ENCODE measurements around the gene CD80. TPM values are rescaled to one million over a fixed set of nuclear protein-coding genes. Genes with fewer than 3 reads are reported as not detected.

Gene CD80
- total and polyA plus RNA-seq, 10 of the 15 experiments (the other 5 are each of a cell fraction or from before 2014, with no cell fraction given): 41.4 to 137 (median 58.1) TPM

DNA sequence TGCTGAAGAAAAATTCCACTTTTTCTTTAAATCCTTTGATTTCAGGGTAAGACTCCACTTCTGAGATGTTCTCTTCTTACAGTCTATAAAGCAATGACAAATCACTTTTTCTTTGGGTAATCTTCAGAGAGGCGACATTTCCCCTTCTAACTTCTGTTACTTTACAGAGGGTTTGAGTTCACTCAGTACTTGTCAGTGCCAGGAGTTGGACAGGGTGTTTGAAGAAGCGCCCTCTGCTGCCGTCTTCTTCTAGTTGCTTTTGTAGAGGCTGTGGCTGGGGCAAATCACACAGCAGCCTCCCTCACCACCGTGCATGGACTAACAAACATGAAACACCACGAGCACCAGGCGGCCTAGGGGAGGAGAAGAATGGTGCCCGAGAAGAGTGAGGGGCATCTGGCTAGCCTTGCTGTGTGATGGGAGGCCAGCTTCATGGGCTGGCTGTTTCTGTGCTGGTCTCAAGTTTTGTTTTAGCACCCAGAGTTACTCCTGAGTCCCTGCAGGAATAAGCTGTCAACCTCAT lies at the start of gene CD80 (continued):
- TF ChIP-seq, protein P1, sequence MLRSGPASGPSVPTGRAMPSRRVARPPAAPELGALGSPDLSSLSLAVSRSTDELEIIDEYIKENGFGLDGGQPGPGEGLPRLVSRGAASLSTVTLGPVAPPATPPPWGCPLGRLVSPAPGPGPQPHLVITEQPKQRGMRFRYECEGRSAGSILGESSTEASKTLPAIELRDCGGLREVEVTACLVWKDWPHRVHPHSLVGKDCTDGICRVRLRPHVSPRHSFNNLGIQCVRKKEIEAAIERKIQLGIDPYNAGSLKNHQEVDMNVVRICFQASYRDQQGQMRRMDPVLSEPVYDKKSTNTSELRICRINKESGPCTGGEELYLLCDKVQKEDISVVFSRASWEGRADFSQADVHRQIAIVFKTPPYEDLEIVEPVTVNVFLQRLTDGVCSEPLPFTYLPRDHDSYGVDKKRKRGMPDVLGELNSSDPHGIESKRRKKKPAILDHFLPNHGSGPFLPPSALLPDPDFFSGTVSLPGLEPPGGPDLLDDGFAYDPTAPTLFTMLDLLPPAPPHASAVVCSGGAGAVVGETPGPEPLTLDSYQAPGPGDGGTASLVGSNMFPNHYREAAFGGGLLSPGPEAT (IDR thresholded peaks at IDR 0.05; ENCODE audit: low read depth): no peak; the same call in 1 of the 2 replicates
- peak; percentile 98 for TF ChIP-seq SMARCA5 (IDR thresholded peaks at IDR 0.05)
- TF ChIP-seq JUND (IDR thresholded peaks at IDR 0.05; ENCODE audit: low read depth, low read length): no peak
- TF ChIP-seq SP1 (IDR thresholded peaks at IDR 0.05; ENCODE audit: low read depth, low read length): no peak
- no peak for TF ChIP-seq KAT2A (conservative IDR thresholded peaks at IDR 0.05; ENCODE audit: control insufficient read depth, low read depth, low read length)
- TF ChIP-seq CREM (IDR thresholded peaks at IDR 0.05; ENCODE audit: low read depth): no peak
- peak; percentile 45; the same call in 2 of the 3 replicates for TF ChIP-seq POU2F2 (IDR thresholded peaks at IDR 0.05; ENCODE audit: borderline replicate concordance, low read depth, low read length)
- peak in 1 of 2 experiments; percentile 44; a peak in 2 of 4 replicates for TF ChIP-seq BHLHE40 (IDR thresholded peaks at IDR 0.05; ENCODE audit: borderline replicate concordance in 1 of 2, low read depth in 2 of 2, low read length in 1 of 2)
- TF ChIP-seq NFIC (IDR thresholded peaks at IDR 0.05; ENCODE audit: low read depth, low read length): peak; percentile 38; the same call in 1 of the 2 replicates
- TF ChIP-seq, protein P2, sequence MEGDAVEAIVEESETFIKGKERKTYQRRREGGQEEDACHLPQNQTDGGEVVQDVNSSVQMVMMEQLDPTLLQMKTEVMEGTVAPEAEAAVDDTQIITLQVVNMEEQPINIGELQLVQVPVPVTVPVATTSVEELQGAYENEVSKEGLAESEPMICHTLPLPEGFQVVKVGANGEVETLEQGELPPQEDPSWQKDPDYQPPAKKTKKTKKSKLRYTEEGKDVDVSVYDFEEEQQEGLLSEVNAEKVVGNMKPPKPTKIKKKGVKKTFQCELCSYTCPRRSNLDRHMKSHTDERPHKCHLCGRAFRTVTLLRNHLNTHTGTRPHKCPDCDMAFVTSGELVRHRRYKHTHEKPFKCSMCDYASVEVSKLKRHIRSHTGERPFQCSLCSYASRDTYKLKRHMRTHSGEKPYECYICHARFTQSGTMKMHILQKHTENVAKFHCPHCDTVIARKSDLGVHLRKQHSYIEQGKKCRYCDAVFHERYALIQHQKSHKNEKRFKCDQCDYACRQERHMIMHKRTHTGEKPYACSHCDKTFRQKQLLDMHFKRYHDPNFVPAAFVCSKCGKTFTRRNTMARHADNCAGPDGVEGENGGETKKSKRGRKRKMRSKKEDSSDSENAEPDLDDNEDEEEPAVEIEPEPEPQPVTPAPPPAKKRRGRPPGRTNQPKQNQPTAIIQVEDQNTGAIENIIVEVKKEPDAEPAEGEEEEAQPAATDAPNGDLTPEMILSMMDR (IDR thresholded peaks at IDR 0.05 in 2 of 3, conservative IDR thresholded peaks at IDR 0.05 in 1 of 3; ENCODE audit: control insufficient read depth in 2 of 3, extremely low read depth in 1 of 3, insufficient read depth in 1 of 3, low read depth in 3 of 3, low read length in 3 of 3): peak; percentile 66 to 81 (median 68)
- peak; percentile 40; the same call in 1 of the 2 replicates for TF ChIP-seq ZNF217 (IDR thresholded peaks at IDR 0.05)
- TF ChIP-seq ESRRA (IDR thresholded peaks at IDR 0.05; ENCODE audit: low read length): no peak
- TF ChIP-seq, protein P3, sequence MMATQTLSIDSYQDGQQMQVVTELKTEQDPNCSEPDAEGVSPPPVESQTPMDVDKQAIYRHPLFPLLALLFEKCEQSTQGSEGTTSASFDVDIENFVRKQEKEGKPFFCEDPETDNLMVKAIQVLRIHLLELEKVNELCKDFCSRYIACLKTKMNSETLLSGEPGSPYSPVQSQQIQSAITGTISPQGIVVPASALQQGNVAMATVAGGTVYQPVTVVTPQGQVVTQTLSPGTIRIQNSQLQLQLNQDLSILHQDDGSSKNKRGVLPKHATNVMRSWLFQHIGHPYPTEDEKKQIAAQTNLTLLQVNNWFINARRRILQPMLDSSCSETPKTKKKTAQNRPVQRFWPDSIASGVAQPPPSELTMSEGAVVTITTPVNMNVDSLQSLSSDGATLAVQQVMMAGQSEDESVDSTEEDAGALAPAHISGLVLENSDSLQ (IDR thresholded peaks at IDR 0.05): 0 out of 2 replicates have a peak, but pooled peaks have one; percentile 47
- TF ChIP-seq, protein P4, sequence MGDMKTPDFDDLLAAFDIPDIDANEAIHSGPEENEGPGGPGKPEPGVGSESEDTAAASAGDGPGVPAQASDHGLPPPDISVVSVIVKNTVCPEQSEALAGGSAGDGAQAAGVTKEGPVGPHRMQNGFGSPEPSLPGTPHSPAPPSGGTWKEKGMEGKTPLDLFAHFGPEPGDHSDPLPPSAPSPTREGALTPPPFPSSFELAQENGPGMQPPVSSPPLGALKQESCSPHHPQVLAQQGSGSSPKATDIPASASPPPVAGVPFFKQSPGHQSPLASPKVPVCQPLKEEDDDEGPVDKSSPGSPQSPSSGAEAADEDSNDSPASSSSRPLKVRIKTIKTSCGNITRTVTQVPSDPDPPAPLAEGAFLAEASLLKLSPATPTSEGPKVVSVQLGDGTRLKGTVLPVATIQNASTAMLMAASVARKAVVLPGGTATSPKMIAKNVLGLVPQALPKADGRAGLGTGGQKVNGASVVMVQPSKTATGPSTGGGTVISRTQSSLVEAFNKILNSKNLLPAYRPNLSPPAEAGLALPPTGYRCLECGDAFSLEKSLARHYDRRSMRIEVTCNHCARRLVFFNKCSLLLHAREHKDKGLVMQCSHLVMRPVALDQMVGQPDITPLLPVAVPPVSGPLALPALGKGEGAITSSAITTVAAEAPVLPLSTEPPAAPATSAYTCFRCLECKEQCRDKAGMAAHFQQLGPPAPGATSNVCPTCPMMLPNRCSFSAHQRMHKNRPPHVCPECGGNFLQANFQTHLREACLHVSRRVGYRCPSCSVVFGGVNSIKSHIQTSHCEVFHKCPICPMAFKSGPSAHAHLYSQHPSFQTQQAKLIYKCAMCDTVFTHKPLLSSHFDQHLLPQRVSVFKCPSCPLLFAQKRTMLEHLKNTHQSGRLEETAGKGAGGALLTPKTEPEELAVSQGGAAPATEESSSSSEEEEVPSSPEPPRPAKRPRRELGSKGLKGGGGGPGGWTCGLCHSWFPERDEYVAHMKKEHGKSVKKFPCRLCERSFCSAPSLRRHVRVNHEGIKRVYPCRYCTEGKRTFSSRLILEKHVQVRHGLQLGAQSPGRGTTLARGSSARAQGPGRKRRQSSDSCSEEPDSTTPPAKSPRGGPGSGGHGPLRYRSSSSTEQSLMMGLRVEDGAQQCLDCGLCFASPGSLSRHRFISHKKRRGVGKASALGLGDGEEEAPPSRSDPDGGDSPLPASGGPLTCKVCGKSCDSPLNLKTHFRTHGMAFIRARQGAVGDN (IDR thresholded peaks at IDR 0.05): peak; percentile 66
- TF ChIP-seq, protein P5, sequence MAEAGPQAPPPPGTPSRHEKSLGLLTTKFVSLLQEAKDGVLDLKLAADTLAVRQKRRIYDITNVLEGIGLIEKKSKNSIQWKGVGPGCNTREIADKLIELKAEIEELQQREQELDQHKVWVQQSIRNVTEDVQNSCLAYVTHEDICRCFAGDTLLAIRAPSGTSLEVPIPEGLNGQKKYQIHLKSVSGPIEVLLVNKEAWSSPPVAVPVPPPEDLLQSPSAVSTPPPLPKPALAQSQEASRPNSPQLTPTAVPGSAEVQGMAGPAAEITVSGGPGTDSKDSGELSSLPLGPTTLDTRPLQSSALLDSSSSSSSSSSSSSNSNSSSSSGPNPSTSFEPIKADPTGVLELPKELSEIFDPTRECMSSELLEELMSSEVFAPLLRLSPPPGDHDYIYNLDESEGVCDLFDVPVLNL (IDR thresholded peaks at IDR 0.05; ENCODE audit: low read depth, low read length): 0 out of 2 replicates have a peak, but pooled peaks have one; percentile 29
